ENCODE results near the gene SYNGR3. TPM values are rescaled to one million over a fixed set of nuclear protein-coding genes. Genes with fewer than 3 reads are reported as not detected.

SYNGR3 gene
- polyA plus RNA-seq, 1 experiment = 1.8 TPM

DNA sequence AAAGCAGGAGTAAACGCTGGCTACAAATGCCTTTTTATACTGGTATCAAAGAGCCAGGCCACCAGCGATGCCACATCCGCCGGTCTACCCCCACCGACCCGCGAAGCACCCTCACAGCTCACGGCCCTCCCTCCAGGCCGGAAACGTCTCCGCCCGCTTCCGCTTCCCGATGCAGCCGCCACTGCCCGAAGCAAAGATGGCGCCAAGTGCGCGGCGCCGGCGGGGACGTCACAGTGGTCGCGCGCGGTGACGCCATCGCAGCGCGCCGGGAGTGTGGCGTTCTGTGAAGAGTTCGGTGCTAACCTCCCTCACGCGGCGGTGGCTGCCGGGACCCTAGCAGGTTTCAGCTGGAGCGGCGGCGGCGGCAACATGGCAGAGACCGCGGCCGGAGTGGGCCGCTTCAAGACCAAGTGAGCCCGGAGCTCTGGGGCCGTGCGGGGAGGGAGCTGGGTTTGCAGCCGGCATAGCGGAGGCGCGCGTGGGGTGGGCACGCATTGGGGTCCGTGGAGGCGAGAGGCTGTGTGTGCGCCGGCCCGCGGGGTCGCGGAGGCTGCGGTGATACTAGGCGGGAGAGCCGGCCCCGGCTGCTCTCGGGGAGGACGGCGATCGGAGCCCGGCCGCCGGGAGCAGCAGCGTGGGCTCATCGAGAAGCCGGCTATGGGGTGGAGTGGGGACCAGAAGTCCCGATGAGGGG is 17.8 kb upstream of the SYNGR3 start, which contains the start of gene TBL3:
TSS of gene TBL3 (plus strand) at position 258 of the 694 bp plus-strand sequence. CDS start at position 370, 112 bp downstream.
- Histone ChIP-seq H3K27ac (ENCODE audit: low read depth, low read length) (peak within 1 kb of the TSS; percentile 92), H3K9me3 (ENCODE audit: control insufficient read depth, insufficient read depth, low read length) (no peaks in the 10 kb centered on the region; the same call in 1 of the 2 replicates), H3K27me3 (ENCODE audit: control insufficient read depth, insufficient read depth, low read length) (no peaks in the 10 kb centered on the region), H3K4me3 (ENCODE audit: low read depth, low read length) (peak within 1 kb of the TSS; percentile 66)
- TF ChIP-seq, protein P1, sequence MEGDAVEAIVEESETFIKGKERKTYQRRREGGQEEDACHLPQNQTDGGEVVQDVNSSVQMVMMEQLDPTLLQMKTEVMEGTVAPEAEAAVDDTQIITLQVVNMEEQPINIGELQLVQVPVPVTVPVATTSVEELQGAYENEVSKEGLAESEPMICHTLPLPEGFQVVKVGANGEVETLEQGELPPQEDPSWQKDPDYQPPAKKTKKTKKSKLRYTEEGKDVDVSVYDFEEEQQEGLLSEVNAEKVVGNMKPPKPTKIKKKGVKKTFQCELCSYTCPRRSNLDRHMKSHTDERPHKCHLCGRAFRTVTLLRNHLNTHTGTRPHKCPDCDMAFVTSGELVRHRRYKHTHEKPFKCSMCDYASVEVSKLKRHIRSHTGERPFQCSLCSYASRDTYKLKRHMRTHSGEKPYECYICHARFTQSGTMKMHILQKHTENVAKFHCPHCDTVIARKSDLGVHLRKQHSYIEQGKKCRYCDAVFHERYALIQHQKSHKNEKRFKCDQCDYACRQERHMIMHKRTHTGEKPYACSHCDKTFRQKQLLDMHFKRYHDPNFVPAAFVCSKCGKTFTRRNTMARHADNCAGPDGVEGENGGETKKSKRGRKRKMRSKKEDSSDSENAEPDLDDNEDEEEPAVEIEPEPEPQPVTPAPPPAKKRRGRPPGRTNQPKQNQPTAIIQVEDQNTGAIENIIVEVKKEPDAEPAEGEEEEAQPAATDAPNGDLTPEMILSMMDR (IDR thresholded peaks at IDR 0.05; ENCODE audit: low read depth, low read length) = no peak
- CTCF ChIA-PET = interaction anchor here (0.6 kb wide), 1 partner anchor 464 kb away, joined by 3 read pairs; no protein-coding TSS in a partner anchor
- DNase-seq (ENCODE audit: low read depth, low spot score) = peak; percentile 83
- POLR2A ChIA-PET = interaction anchor here (0.7 to 1.6 kb wide), 8 partner anchors 8 to 238 kb away, joined by 3 to 10 read pairs (median 4); partner anchors contain the start of genes BRICD5, GFER, NTHL1 and TRAF7

- no peak for DNase-seq (ENCODE audit: low read depth, low spot score)
- H3K27me3 ChIP-seq (ENCODE audit: control insufficient read depth, insufficient read depth, low read length) = no peaks in the 10 kb centered on the region
- ChIA-PET POLR2A (interaction anchor here (1.4 to 1.8 kb wide), 2 partner anchors 8 to 182 kb away, joined by 10 to 13 read pairs; partner anchors contain the start of genes RPS2 and TRAF7), CTCF (no interaction called here)
- no peaks in the 10 kb centered on the region; the same call in 1 of the 2 replicates for H3K9me3 ChIP-seq (ENCODE audit: control insufficient read depth, insufficient read depth, low read length)
- H3K4me3 ChIP-seq (ENCODE audit: low read depth, low read length) = peak overlapping the region; percentile 66
- TF ChIP-seq, protein P1 (IDR thresholded peaks at IDR 0.05; ENCODE audit: low read depth, low read length) = no peak
- no peak overlapping the region for H3K27ac ChIP-seq (ENCODE audit: low read depth, low read length)
These were observed 17.3 kb upstream of the SYNGR3 start for GRCh38 chr16:1972490-1972877.

DNA sequence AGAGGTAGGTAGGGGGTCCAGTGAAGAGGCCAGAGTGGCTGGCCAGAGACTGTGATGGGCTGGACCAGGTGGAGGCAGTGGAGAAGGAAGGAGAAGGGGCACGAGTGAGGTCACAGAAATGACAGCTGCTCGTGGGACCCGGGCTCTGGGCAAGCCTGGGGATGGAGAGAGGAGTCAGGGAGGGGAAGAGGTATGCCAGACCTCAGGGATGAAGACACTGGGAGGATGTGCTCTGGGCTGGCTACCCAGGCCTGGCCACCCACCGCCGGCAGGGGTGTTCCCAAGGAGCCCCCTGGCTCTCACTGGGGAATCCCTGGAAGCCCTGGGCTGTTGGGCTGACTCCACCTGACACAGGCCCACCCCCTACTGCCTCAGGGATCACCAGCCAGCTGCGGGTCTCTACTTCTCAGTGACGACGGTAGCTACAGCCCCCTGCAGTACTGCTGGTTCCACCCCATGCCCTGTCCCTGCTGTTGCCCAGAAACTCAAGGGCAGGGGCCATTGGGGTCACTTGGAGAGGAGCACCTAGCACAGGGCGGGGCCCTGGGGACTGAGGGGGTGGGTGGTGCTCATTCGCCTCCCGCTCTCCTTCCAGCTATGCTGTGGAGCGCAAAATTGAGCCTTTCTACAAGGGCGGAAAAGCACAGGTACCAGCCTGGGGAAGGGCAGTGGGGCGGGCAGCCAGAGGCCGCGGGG is 16.2 kb upstream of the SYNGR3 start:
- Histone ChIP-seq H3K4me3 (ENCODE audit: low read depth, low read length) (no peak overlapping the region), H3K27me3 (ENCODE audit: control insufficient read depth, insufficient read depth, low read length) (no peaks in the 10 kb centered on the region), H3K27ac (ENCODE audit: low read depth, low read length) (no peak overlapping the region), H3K9me3 (ENCODE audit: control insufficient read depth, insufficient read depth, low read length) (peaks cover under 1% of the 10 kb centered on the region; the same call in 1 of the 2 replicates)
- CTCF ChIA-PET = no interaction called here
- TF ChIP-seq, protein P1 (IDR thresholded peaks at IDR 0.05; ENCODE audit: low read depth, low read length) = no peak
- POLR2A ChIA-PET = interaction anchor here (1.8 kb wide), 1 partner anchor 9 kb away, joined by 13 read pairs; the partner anchor contains the start of gene RPS2
- DNase-seq (ENCODE audit: low read depth, low spot score) = no peak

- ChIA-PET POLR2A (interaction anchor here (1.2 to 1.8 kb wide), 1 partner anchor 10 kb away, joined by 4 to 13 read pairs; the partner anchor contains the start of gene RPS2), CTCF (no interaction called here)
- TF ChIP-seq, protein P1 (IDR thresholded peaks at IDR 0.05; ENCODE audit: low read depth, low read length) = no peak
- H3K4me3 ChIP-seq (ENCODE audit: low read depth, low read length) = no peak overlapping the region
- peaks cover 3% of the 10 kb centered on the region; the same call in 1 of the 2 replicates for H3K9me3 ChIP-seq (ENCODE audit: control insufficient read depth, insufficient read depth, low read length)
- no peak for DNase-seq (ENCODE audit: low read depth, low spot score)
- H3K27ac ChIP-seq (ENCODE audit: low read depth, low read length) = no peak overlapping the region
- peaks cover 2% of the 10 kb centered on the region for H3K27me3 ChIP-seq (ENCODE audit: control insufficient read depth, insufficient read depth, low read length)
These were observed 15.4 kb upstream of the SYNGR3 start for GRCh38 chr16:1974157-1975070.
